Mucosa of stomach (tissue), 1 donor: ENCODE measurements around the gene LHPP.

Source experiments
- H3K27me3 ChIP-seq: one replicate; pipeline ENCODE4 v1.7.0; 2013; ENCODE audit warnings: mild to moderate bottlenecking, low read length; ENCODE audit not compliant: control insufficient read depth, insufficient read depth
- H3K36me3 ChIP-seq: one replicate; pipeline ENCODE4 v1.7.0; 2013; ENCODE audit warnings: low read length; ENCODE audit not compliant: control insufficient read depth, insufficient read depth
- H3K4me1 ChIP-seq: one replicate; pipeline ENCODE4 v1.7.0; 2013; ENCODE audit warnings: mild to moderate bottlenecking, low read length; ENCODE audit not compliant: control insufficient read depth, insufficient read depth
- H3K4me3 ChIP-seq: one replicate; pipeline ENCODE4 v1.7.0; 2013; ENCODE audit warnings: low read length
- H3K9ac ChIP-seq: one replicate; pipeline ENCODE4 v1.7.0; 2013; ENCODE audit warnings: mild to moderate bottlenecking, low read length, moderate library complexity
- H3K9me3 ChIP-seq: one replicate; pipeline ENCODE4 v1.7.0; 2013; ENCODE audit warnings: mild to moderate bottlenecking, low read length, moderate library complexity; ENCODE audit not compliant: control insufficient read depth
- donor health status: Pancreatic carcinoma.

The LHPP gene

GRCh38 chr10:124465003-124465776 is 3.6 kb downstream of the LHPP start:
- Histone ChIP-seq H3K4me1 (peaks cover 17% of the 10 kb centered on the region), H3K36me3 (no peaks in the 10 kb centered on the region), H3K4me3 (no peak overlapping the region), H3K27me3 (no peaks in the 10 kb centered on the region), H3K9ac (peak overlapping the region; percentile 18), H3K9me3 (no peaks in the 10 kb centered on the region)

- Histone ChIP-seq H3K27me3 (no peaks in the 10 kb centered on the region), H3K36me3 (no peaks in the 10 kb centered on the region), H3K9me3 (no peaks in the 10 kb centered on the region), H3K4me1 (peaks cover 22% of the 10 kb centered on the region), H3K9ac (peak overlapping the region; percentile 18), H3K4me3 (no peak overlapping the region)
These were observed 4.3 kb downstream of the LHPP start for GRCh38 chr10:124465777-124466488.

GRCh38 chr10:124467165-124467564 is 5.5 kb downstream of the LHPP start:
- Histone ChIP-seq H3K4me3 (no peak overlapping the region), H3K9me3 (no peaks in the 10 kb centered on the region), H3K27me3 (no peaks in the 10 kb centered on the region), H3K36me3 (no peaks in the 10 kb centered on the region), H3K4me1 (peaks cover 24% of the 10 kb centered on the region), H3K9ac (no peak overlapping the region)

- Histone ChIP-seq H3K4me3 (no peak overlapping the region), H3K36me3 (no peaks in the 10 kb centered on the region), H3K4me1 (peaks cover 20% of the 10 kb centered on the region), H3K27me3 (no peaks in the 10 kb centered on the region), H3K9ac (no peak overlapping the region), H3K9me3 (no peaks in the 10 kb centered on the region)
These were observed 7.0 kb downstream of the LHPP start for GRCh38 chr10:124468624-124469023.

- H3K9me3 ChIP-seq = no peaks in the 10 kb centered on the region
- no peaks in the 10 kb centered on the region for H3K27me3 ChIP-seq
- H3K4me3 ChIP-seq = no peak overlapping the region
- H3K4me1 ChIP-seq = peaks cover 16% of the 10 kb centered on the region
- H3K36me3 ChIP-seq = no peaks in the 10 kb centered on the region
- no peak overlapping the region for H3K9ac ChIP-seq
These were observed 8.4 kb downstream of the LHPP start for GRCh38 chr10:124469956-124470484.

- no peak overlapping the region for H3K4me3 ChIP-seq
- no peak overlapping the region for H3K9ac ChIP-seq
- H3K27me3 ChIP-seq = no peaks in the 10 kb centered on the region
- H3K4me1 ChIP-seq = peaks cover 8% of the 10 kb centered on the region
- H3K36me3 ChIP-seq = no peaks in the 10 kb centered on the region
- H3K9me3 ChIP-seq = no peaks in the 10 kb centered on the region
These were observed 9.2 kb downstream of the LHPP start for GRCh38 chr10:124470544-124471434.

- no peaks in the 10 kb centered on the region for H3K36me3 ChIP-seq
- no peak overlapping the region for H3K9ac ChIP-seq
- no peaks in the 10 kb centered on the region for H3K27me3 ChIP-seq
- H3K9me3 ChIP-seq = no peaks in the 10 kb centered on the region
- H3K4me3 ChIP-seq = no peak overlapping the region
- peaks cover 7% of the 10 kb centered on the region for H3K4me1 ChIP-seq
These were observed 10.4 kb downstream of the LHPP start for GRCh38 chr10:124472071-124472470.

- H3K9ac ChIP-seq = no peak overlapping the region
- H3K9me3 ChIP-seq = no peaks in the 10 kb centered on the region
- peaks cover 7% of the 10 kb centered on the region for H3K4me1 ChIP-seq
- no peak overlapping the region for H3K4me3 ChIP-seq
- no peaks in the 10 kb centered on the region for H3K36me3 ChIP-seq
- no peaks in the 10 kb centered on the region for H3K27me3 ChIP-seq
These were observed 11.4 kb downstream of the LHPP start for GRCh38 chr10:124473070-124473469.

GRCh38 chr10:124474514-124475070 is 13.0 kb downstream of the LHPP start:
- Histone ChIP-seq H3K27me3 (no peaks in the 10 kb centered on the region), H3K9me3 (no peaks in the 10 kb centered on the region), H3K9ac (no peak overlapping the region), H3K4me1 (peaks cover 7% of the 10 kb centered on the region), H3K36me3 (no peaks in the 10 kb centered on the region), H3K4me3 (no peak overlapping the region)

- no peak overlapping the region for H3K4me3 ChIP-seq
- no peaks in the 10 kb centered on the region for H3K36me3 ChIP-seq
- H3K4me1 ChIP-seq = no peaks in the 10 kb centered on the region
- no peaks in the 10 kb centered on the region for H3K9me3 ChIP-seq
- H3K9ac ChIP-seq = no peak overlapping the region
- H3K27me3 ChIP-seq = no peaks in the 10 kb centered on the region
These were observed 14.6 kb downstream of the LHPP start for GRCh38 chr10:124476043-124476725.
